NK-92 (cell line): Measurements from ENCODE around the gene PANK4.
"Not testable (repeated sequence)": the region's sequence is repeated elsewhere in the genome, so short reads cannot be mapped to it uniquely, and the experiment has no call there.

Experiments used
- DNase-seq: peaks from one replicate; lab custom pipeline; 2025; ENCODE audit not compliant: unreplicated experiment; lab: John Stamatoyannopoulos, UW

Gene PANK4

DNA sequence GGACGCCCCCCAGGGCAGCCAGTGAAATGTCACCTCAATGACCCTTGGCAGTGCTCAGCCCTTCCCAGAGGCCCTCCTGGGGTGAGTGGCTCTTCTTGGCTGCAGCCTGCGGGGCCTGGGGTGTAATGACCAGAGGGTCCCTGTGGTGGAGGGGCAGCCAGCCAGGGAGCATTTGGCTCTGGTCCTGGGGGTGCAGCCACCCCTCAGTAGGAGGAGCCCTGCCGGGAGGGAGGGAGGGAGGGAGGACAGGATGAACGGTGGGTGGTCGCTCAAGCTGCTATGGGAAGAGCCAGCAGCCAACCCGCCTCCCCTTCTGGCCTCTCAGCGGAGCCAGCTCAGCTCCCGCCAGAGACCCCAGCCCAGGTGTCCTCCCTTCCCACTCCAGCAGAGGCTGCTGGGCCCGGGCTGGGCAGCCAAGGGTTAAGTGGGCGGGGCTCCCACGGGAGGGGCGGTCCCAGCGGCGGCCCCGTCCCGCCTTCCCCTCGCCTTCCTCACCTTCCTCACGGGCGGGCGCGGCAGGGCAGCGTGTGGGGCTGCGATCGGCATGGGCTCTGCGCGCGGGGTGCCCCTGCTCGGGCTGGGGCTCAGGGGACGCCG is 59.3 kb downstream of the PANK4 start:
- DNase-seq: no peak

DNA sequence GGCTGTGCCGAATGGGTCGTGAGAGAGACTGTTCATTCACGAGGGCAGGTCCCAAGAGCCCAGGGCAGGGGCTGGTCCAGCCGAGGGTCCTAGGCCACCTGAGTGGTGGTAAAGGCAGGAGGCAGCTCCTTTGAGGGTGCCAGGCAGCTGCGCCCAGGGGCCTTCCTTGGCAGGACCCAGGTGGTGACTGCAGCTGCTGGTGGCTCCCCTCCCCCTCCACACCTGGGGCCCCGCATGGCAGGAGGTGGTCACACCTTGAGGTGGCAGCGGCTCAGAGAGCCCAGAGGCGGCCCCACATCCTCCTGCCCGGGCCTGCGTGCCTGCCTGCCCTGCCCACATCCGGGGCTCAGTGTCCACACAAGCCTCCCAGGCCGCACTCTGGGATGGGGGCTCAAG is 60.1 kb downstream of the PANK4 start:
- no peak for DNase-seq

DNA sequence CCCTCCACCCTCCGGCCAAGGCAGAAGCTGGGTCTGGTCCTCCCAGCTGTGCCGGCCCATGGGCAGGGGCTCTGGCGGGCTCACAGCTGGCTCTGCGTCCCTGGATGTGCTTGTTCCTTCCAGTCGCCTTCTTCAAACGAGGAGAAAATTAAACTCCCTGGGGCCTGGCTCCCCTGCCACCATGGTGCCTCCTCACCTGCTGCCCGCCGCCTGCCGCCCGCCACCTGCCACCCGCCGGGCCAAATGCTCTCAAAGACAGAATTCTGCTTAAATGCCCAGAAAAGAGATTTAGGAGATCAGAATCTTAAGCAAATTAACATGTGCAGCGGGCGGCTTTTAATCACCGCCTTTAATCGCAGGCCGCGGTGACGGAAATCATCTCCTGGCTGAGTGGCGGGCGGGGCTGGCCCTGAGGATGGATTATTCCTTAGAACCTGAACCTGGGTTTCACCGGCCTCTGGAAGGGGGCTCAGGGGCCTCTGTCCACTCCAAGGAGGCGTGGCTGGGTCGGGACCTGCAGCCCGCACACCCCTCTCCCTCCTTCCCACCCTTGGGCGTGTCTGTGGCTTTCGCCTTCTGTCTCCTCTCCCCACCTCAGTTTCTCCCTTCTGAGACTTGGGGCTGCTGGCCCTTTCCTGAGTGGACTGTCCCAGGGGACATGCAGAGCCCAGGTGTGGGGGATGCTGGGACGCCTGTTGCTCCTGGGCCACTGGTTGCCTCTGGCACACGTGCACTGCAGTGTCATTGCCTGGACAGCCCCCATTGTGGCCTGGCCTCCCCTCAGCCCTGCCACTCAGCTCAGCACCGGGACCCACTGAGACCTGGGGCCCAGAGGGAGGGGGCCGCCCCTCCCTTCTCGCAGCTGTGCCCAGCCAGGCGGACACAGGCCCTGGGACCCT is 60.8 kb downstream of the PANK4 start:
- DNase-seq: no peak

DNA sequence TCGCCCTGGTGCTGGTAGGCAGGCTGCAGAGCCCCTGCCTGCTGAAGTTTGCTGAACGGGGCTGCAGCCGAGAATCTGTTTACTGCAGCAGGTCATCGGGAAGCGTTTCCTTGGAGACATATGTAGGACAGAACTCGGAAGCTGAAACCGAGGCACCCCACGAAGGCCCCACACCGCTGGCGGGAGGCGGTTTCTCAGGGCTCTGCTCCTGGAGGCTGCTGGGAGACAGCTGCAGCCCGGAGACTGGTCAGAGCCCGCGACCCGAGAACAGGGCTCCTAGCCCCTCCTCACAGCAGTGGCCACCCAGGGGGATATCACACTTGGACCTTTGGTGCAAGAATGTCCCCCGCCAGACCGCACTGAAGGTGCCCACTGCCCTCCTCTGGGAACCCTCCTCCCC is 63.0 kb downstream of the PANK4 start:
- DNase-seq: no peak

DNA sequence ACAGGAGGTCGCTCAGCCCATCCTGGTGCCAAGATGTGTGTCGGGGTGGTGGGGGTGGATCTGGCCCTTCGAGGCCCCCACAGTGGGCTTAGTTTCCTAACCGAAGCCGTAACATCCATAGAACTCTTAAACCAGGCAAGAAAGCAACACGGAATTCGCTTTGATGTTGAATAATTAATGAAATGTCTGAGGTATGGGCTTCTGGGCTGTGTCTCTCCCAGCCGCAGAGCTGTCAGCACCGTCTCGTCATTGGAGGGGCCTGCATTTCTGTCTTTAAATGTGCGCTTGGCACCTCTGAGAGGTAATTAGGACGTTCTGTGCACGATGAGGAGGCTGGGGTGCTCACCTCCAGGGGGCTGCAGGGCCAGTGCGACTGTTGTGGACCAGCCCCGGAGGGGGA is 63.6 kb downstream of the PANK4 start:
- no peak for DNase-seq

DNA sequence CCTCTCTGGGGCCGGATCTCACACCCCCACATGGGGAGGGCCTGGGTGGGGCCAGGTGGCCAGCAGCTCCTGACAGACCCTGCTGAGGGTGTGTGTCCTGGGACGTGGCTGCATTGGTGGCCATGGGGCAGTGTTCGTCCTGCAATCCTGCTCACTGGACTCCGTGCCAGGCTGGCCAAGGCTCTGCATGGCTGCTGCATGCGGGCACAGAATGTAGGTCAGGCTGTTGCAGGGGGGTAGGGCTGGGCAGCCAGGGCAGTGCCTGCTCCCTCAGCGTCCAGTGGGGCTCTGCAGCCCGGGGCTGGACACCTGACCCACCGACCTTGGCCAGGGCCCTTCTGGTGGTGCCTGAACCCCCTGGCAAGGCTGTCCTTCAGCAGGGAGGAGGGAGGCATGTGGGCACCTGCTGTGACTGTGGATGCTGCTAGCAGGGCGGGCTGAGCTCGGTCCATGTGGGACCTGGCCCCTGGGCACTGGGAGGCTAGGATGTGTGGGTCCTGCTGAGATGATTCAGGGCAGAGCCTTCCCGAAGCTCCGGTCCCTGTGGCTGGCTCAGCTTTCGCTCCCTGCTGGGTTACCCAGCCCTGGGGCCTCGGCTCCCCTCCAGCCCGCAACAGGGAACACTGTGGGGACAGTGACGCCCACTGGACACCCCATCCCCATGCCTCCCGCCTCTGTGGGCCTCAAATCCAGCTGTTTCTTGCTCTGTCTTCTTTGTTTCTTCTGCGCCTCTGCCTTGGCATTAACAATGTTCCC is 65.2 kb downstream of the PANK4 start:
- DNase-seq: no peak

DNA sequence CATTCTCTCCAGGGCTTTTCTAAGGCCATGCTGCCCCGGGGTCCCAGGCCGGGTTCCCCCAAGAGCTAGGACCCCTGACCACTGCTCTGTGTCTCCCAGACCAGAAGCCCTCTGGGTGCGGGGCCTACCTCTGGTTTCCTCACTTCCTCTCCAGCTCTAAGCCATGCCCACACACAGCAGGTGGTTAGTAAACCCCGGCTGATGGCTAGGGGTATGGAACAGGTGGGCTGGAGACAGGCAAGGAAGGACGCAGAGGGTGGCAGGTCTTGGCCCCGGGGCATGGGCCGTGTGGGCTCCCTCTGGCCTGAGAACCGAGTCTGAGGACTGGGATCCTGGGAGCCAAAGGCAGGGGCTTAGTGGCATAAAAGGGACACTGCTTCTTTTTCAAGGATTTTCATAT is 66.2 kb downstream of the PANK4 start:
- DNase-seq: no peak

DNA sequence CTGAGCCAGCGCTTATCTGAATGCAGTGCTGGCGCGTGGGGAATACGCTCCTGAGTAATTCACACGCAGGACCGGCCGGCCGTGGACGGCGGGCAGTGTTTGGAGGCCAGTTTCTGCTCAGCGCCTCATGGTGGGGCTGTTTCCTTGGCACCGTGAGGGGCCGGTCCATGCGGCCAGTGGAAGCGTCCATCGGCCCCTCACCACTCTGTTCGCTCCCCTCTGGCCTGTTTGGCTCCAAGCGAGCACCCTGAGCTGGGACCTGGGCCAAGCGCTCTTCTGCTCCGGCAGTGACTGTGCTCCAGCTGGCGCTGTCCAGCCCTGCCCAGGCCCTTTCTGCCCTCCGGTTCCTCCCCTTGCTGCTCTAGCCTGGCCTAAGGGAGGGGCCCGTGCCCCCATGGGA is 66.6 kb downstream of the PANK4 start:
- no peak for DNase-seq

DNA sequence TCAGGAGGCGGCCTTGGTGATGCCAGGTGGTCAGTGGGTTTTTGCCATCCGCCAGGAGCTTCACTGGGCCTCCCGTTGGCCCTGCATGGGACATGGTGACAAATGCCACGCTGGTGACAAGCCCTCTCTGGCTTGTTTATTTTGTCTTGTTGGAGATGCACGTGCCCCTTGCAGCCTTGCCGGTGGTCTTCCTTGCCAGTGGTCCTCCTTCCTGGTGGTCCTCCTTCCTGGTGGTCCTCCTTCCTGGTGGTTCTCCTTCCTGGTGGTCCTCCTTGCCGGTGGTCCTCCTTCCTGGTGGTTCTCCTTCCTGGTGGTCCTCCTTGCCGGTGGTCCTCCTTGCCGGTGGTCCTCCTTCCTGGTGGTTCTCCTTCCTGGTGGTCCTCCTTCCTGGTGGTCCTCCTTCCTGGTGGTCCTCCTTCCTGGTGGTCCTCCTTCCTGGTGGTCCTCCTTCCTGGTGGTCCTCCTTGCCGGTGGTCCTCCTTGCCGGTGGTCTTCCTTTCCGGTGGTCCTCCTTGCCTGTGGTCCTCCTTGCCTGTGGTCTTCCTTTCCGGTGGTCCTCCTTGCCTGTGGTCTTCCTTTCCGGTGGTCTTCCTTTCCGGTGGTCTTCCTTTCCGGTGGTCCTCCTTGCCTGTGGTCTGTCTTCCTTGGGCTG is 67.2 kb downstream of the PANK4 start:
- DNase-seq: not testable (repeated sequence)

DNA sequence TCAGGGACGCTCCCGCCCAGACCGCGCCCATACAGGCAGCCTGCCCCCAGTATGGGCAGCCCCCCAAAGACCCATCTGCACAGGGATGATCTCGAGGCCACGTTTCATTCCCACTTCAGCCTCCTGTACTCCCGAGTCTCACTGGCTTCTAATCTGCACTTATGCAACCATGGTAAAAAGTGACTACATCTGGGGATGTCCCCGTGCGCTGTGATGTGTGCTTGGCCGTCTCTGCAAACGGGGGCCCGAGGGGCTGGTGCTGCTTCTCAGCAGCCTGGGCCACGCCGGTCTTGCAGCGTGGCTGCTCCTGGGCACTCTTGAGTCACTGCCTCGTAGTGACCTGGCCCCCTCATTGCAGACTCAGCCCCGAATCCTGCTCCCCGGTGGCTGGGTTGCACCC is 67.7 kb downstream of the PANK4 start:
- no peak for DNase-seq
